Stimulated activated CD8-positive, alpha-beta memory T cell treated with anti-CD3 and anti-CD28 coated beads, Interleukin-4, amount 100 ng/mL, for 24 hours (primary cell): ENCODE measurements around the gene NKX1-2.
"Not testable (repeated sequence)": the region's sequence is repeated elsewhere in the genome, so short reads cannot be mapped to it uniquely, and the experiment has no call there.

ENCODE experiments used
- DNase-seq: peaks from one replicate; pipeline ENCODE4 v3.0.0-alpha.2; 2020; ENCODE audit warnings: low read depth

The NKX1-2 gene

GRCh38 chr10:124449170-124450011, 444 bp downstream of the NKX1-2 start:
- no peak for DNase-seq

- DNase-seq = no peak
Observed at GRCh38 chr10:124448696-124449169, 1.1 kb downstream of the NKX1-2 start.

DNA sequence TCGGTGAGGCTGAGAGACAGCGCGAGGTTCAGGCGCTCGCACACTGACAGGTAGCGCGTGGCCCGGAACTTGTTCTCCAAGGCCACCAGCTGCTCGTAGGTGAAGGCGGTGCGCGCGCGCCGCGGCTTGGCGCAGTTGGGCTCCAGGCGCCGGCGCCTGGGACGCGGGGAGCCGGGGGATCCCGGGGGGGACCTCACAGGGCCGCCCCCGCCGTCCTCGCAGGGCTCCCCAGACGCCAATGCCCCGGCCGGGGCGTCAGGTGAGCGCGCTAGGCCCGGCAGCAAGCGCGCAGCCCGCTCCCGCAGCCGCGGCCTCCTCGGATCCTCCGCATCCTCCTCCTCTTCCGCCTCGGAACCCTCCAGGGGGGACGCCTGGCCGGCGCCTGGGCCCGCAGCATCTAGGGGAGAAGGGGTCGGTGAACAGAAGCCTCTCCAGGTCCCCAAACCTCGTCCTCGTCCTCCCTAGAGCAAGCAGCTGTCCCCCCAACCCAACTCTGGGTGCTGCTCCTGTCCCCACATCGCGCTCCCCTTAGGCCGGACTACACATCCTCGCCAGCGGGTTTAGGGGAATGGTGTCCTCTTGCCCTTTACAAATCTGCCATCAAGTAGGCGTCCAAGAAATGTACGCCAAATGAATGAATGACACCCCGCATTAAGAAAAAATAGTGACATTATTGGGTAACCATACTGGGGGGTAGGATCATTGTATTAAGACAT, 1.9 kb downstream of the NKX1-2 start:
- no peak for DNase-seq

- no peak for DNase-seq
Observed at GRCh38 chr10:124446830-124447750, 2.7 kb downstream of the NKX1-2 start.

- DNase-seq = not testable (repeated sequence)
Observed at GRCh38 chr10:124441694-124442093, 8.1 kb downstream of the NKX1-2 start.

GRCh38 chr10:124436191-124436638, 13.6 kb downstream of the NKX1-2 start:
- DNase-seq = no peak

- not testable (repeated sequence) for DNase-seq
Observed at GRCh38 chr10:124435683-124436082, 14.2 kb downstream of the NKX1-2 start.

DNA sequence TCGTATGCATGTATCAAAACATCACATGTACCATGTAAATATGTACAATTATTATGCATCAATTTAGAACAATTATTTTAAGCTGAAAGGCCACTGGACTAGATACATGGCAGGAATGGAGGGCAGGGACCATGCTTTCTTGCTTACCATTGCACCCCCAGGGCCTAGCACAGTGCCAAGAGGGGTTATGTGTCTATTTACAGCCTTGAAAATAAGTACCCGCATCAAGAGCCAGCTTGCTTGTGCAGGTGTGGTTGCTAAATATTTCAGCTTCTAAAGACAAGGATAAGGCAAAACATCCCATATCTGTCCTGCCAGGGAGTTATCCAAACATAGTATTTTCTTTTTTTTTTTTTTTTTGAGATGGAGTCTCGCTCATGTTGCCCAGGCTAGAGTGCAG, 16.4 kb downstream of the NKX1-2 start:
- no peak for DNase-seq

- no peak for DNase-seq
Observed at GRCh38 chr10:124430077-124430476, 19.8 kb downstream of the NKX1-2 start.

DNA sequence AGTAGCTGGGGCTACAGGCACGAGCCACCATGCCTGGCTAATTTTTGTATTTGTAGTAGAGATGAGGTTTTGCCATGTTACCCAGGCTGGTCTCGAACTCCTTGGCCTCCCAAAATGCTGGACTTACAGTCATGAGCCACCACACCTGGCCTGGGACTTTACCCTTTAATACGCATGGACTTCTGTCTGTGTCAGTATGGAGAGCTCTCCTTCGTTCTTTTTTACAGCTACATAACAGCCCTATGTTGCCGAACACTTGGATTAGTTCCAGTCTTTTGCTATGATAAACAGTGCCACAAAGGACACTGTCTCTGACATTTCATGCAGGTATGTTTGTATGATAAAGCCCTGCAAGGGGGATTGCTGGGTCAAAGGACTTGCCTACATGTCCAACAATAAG, 20.3 kb downstream of the NKX1-2 start:
- no peak for DNase-seq

- no peak for DNase-seq
Observed at GRCh38 chr10:124428207-124428777, 21.5 kb downstream of the NKX1-2 start.

DNA sequence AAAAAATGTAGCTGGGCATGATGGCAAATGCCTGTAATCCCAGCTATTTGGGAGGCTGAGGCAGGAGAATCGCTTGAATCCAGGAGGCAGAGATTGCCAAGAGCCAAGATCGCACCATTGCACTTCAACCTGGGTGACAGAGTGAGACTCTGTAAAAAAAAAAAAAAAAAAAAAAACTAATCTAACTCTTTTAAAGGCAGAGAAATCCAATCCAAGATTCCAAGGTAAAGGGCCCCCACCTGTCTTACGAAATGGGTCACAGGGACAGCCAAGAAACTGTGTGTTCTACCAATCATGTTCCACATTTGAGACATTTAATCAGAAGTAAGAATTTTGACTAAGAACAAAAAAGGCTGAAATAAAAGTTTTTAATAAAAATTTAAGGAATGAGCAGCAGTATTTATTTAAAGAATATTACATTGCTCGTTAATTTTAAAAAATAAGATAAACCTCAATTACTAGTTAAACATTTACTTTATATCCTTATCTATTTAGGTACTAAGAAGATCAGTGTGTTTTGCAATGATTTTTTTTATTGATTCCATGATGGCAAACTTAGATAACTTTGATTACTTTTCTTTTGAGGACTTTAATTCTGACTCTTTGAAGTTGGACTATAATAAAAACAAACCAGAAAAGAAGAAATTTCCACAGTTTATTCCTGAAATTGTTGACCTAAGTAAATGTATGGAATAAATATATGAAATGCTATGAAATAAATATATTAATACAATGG, 24.4 kb downstream of the NKX1-2 start:
- DNase-seq = no peak

GRCh38 chr10:124423813-124424212, 26.0 kb downstream of the NKX1-2 start:
- DNase-seq = no peak

DNA sequence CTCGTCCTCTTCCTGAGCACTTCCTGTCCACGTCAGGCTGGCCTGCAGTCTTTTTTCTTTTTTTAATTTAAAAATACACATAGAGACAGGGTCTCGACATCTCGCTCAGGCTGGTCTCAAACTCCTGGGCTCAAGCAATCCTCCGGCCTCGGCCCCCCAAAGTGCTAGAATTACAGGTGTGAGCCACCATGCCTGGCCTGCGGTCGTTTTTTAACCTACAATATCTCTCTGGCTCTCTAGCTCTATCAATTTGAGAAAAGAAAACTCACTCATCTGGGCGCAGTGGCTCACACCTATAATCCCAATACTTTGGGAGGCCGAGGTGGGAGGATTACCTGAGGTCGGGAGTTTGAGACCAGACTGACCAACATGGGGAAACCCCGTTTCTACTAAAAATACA, 27.1 kb downstream of the NKX1-2 start:
- no peak for DNase-seq

DNA sequence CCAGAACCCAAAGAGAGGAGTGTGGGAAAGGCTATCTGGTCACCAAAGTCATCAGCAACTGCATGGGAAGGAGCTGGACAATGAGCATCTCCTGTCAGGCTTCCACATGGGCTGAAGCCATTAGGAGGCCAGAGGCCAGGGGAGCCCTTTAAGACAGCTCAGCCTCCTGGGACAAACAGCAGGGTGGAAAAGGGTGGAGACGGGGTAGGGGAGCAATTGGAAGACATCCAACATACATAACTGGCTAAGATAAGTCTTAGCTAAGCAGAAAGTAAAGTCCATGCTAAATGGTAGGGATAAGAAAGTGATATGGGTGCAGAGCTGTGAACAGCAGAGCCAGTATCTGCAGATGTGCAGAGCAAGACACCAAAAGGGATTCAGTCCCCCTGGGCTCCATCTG, 29.6 kb downstream of the NKX1-2 start:
- DNase-seq = no peak

GRCh38 chr10:124419635-124420034, 30.2 kb downstream of the NKX1-2 start:
- no peak for DNase-seq

DNA sequence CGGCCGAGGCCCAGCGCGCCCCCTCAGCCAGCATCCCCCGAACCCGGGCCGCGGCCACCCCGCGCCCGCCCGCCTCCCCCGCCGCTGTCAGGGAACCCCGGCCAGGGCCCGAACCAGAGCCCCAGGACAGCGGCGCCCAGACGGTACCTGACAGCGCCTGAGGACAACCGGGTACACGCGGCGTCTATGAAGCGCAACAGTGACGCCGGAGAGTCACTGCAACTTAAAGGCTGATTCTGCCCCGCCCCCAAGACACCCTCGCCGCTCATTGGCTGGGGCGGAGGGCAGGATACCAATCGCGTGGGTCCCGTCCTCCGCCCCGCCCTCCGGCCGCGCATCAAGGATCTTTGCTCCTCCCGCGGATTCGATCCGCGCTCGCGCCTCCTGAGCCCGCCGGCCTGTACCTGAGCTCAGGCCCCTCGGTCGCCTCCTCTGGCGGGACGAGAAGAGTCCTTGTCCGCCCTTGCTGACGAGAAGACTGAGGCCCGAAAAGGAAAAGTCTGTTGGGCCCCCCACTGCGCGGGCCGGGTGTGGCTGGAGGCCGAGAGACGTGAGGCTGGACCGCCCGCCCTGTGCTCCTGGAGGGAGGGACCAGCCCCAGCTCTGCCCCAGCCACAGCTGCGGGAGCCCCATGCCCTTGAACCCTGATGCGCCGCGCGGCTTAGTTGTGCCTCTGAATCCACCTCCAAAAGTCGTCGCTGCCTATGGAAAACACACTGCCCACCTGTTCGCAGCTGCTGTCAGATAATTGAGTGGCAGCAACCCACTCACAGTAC, 30.9 kb downstream of the NKX1-2 start, which contains the start of gene OAT:
OAT (minus strand) TSS at position 198 of the 776 bp plus-strand sequence. CDS start 6,752 bp downstream, outside the sequence.
- DNase-seq = peak; percentile 95

DNA sequence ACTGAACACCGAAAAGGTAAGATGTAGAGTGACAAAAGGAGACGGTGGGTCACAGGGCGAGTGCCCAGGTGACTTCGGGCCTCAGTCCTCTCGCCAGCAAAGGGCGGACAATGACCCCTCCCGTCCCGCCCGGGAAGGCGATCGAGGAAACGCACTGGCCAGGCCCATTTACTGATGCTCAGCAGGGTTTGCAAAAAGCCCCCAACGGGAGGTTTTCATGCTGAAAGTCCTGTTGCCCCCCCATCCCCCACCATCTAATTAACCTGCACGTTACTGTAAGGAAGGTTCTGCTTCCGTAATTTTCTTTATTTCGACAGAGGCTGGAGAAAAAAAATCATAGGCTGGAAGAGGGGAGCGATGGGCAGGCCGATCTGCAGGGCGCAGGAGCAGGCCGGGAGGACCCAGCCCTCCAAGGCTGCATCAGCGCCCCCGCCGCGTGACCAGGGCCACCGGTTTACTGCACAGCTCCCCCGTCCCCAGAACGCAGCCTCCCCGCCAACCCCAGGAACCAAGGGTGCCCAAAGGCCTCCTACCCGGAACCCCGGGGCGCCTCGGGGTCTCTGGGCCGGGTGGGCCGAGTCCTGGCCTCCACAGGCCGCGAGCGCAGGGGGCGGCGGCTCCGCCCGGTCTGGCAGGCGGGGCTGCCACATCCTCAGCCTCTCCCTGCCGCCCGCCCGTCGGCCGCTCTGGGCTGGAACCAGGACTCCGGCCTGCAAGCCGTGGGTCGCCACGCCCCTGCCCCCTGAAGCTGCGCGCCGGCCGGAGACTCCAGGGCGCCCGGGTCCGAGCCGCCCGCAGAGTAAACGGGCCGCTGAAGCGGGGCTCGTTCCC, 31.7 kb downstream of the NKX1-2 start:
- DNase-seq = peak; percentile 30

- no peak for DNase-seq
Observed at GRCh38 chr10:124416733-124417132, 33.1 kb downstream of the NKX1-2 start.
